Measurements from ENCODE around the gene OR2A2.

Gene OR2A2

DNA sequence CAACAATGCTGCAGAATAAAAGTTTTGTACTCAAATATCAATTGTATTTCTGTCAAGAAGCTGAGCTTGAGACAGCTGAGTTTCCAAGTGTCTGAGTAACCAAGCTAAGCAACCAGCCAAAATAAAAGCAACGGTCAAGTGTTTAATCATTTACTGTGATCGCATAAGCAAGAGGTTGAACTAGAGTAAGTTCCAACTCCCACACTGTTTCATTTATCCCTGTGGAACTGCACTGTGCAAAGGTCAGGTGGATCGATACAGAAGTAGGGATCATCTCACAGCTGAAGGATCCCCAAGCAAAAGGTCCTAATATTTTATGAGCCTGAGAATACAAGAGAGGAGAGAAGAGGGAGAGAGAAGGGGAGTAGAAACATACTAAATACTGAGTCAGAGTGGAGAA lies 35.0 kb downstream of the OR2A2 start:
- DNase-seq = no peak

DNA sequence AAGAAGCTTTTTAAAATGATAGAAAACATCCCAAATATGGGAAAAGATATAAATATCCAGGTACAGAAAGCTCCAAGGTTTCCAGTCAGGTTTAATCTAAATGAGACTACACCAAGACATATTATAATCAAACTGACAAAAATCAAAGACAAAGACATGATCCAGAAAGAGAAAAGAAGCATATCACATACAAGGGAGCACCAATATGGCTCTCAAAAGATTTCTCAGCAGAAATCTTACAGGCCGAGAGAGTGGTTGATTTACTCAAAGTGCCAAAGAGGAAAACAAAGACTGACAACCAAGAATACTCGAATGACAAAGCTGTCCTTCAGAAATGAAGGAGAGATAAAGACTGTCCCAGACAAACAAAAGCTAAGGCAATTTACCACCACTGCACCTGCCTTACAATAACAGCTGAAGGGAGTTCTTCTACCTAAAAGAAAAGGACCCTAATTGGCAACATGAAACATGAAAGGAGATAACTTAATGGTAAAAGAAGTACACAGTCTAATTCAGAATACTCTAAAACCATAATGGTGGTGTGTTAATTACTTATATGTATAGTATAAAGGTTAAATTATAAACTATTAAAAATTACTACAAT lies 38.9 kb downstream of the OR2A2 start:
- no peak for DNase-seq

DNA sequence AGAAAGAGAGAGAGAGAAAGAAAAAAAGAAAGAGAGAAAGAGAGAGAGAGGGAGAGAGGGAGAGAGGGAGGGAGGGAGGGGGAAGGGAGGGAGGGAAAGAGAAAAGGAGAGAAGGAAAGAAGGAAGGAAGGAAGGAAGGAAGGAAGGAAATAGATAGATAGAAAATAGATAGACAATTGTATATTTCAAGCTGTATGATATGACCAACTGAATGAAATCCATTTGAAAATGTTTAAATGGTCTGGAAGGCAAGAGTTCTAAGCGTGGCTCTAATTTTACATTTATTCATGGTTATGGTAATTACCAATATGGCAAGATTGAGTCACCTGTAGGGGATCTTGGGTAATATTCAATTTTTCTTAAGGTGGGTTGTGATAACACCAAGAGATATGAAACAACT lies 49.5 kb downstream of the OR2A2 start:
- DNase-seq = no peak
